Fibroblast of lung (primary cell): ENCODE measurements around the gene MYH13.

Source experiments
- EZH2 ChIP-seq: IDR thresholded peaks from 2 replicates; pipeline ENCODE4 v1.5.1; 2012; ENCODE audit warnings: low read length, control low read depth, mild to moderate bottlenecking; ENCODE audit errors: missing control alignments
- TF ChIP-seq, protein P1 (sequence below), 2 donors: IDR thresholded peaks in 1 of 2; conservative IDR thresholded peaks in 1 of 2; 1 replicate in 1 of 2; 2 replicates in 1 of 2; pipeline ENCODE4 v1.5.1; 2011 to 2012; ENCODE audit warnings: low read length in 2 of 2, control low read depth in 1 of 2, inconsistent platforms in 1 of 2, low read depth in 1 of 2, mild to moderate bottlenecking in 1 of 2

DNA sequence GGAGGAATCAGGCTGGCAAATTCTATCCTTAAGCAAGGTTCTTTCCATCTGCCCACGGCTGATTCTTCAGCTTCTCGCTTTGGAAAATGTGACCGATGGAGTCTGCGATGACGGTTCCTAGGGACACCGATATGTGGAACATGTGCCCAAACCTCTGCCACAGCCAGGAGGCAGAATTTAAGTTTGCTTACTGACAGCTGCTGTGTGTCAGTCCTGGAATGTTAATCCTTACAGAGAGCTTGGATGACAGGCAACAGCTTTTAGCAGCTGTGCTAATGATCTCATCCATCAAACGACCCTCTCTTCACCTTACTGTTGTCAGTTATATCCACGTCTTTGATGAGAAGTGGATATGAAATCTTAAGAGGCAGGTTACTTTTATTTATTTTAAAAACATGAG is 11.4 kb upstream of the MYH13 start:
- TF ChIP-seq, protein P1, sequence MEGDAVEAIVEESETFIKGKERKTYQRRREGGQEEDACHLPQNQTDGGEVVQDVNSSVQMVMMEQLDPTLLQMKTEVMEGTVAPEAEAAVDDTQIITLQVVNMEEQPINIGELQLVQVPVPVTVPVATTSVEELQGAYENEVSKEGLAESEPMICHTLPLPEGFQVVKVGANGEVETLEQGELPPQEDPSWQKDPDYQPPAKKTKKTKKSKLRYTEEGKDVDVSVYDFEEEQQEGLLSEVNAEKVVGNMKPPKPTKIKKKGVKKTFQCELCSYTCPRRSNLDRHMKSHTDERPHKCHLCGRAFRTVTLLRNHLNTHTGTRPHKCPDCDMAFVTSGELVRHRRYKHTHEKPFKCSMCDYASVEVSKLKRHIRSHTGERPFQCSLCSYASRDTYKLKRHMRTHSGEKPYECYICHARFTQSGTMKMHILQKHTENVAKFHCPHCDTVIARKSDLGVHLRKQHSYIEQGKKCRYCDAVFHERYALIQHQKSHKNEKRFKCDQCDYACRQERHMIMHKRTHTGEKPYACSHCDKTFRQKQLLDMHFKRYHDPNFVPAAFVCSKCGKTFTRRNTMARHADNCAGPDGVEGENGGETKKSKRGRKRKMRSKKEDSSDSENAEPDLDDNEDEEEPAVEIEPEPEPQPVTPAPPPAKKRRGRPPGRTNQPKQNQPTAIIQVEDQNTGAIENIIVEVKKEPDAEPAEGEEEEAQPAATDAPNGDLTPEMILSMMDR (conservative IDR thresholded peaks at IDR 0.05 in 1 of 2, IDR thresholded peaks at IDR 0.05 in 1 of 2; ENCODE audit: low read depth in 1 of 2, low read length in 2 of 2) = no peak
- TF ChIP-seq EZH2 = no peak
